ENCODE data around the gene EPB41L1. TPM values are rescaled to one million over a fixed set of nuclear protein-coding genes. Genes with fewer than 3 reads are reported as not detected.

The EPB41L1 gene
- total RNA-seq, 4 donors from 2014 or later, result 9.0 to 33.5 (median 20.4) TPM

DNA sequence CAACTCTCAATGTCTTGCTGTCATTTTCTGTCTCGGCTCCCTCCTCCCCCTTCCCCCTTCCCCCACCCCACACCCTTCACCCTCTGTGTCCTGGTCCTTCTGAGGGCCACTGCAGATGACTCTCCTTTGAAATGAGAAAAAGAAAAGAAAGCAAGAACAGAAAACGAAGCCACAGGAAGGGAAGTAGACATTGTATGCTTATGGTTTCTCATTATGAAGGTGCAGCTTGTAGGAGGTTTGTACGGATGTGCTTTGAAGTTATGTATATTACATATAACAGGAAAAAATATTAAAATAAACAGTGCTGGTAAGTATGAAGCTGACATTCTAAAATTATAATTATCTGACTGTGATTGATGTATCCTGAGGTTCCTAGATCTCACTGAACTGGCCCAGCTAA is 75.5 kb downstream of the EPB41L1 start:
- intact Hi-C loops (cut with DNase I; ENCODE audit: low total_unique reads), result no loop called here
- 63 to 72% methylated on average over 3 of the region's 3 CpGs for WGBS, 2 donors
- no peak overlapping the region for H3K4me3 ChIP-seq (ENCODE audit: low read depth, poor library complexity, severe bottlenecking)
- no peak for DNase-seq (ENCODE audit: low spot score in 2 of 2)
- no peak for TF ChIP-seq POLR2A (IDR thresholded peaks at IDR 0.05)

DNA sequence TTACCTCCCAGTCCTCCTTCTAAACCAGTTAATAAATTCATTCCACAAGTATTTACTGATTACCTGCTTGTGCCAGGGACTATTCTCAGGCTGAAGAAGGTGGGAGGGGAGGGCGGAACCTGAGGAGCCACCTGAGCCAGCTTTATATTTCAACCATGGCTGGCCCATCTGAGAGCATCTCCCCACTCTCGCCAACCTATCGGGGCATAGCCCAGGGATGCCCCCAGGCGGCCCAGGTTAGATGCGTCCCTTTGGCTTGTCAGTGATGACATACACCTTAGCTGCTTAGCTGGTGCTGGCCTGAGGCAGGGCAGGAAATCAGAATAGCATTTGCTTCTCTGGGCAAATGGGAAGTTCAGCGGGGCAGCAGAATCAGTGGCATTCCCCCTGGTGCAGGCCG is 76.8 kb downstream of the EPB41L1 start:
- no peak for DNase-seq (ENCODE audit: low spot score in 2 of 2)
- intact Hi-C loops (cut with DNase I; ENCODE audit: low total_unique reads), result no loop called here
- WGBS, 2 donors, result 90 to 91% methylated on average over 7 of the region's 7 CpGs
- H3K4me3 ChIP-seq (ENCODE audit: low read depth, poor library complexity, severe bottlenecking), result no peak overlapping the region
- TF ChIP-seq CTCF (IDR thresholded peaks at IDR 0.05), result no peak
- no peak for TF ChIP-seq POLR2A (IDR thresholded peaks at IDR 0.05)

- H3K4me3 ChIP-seq (ENCODE audit: low read depth, poor library complexity, severe bottlenecking), result no peak overlapping the region
- TF ChIP-seq POLR2A (IDR thresholded peaks at IDR 0.05), result no peak
- TF ChIP-seq CTCF (IDR thresholded peaks at IDR 0.05), result no peak
- DNase-seq (ENCODE audit: low spot score in 2 of 2), result no peak
- 76 to 80% methylated on average over 4 of the region's 4 CpGs for WGBS, 2 donors
- intact Hi-C loops (cut with DNase I; ENCODE audit: low total_unique reads), result no loop called here
Observed at GRCh38 chr20:36234771-36235320, 80.3 kb downstream of the EPB41L1 start.

DNA sequence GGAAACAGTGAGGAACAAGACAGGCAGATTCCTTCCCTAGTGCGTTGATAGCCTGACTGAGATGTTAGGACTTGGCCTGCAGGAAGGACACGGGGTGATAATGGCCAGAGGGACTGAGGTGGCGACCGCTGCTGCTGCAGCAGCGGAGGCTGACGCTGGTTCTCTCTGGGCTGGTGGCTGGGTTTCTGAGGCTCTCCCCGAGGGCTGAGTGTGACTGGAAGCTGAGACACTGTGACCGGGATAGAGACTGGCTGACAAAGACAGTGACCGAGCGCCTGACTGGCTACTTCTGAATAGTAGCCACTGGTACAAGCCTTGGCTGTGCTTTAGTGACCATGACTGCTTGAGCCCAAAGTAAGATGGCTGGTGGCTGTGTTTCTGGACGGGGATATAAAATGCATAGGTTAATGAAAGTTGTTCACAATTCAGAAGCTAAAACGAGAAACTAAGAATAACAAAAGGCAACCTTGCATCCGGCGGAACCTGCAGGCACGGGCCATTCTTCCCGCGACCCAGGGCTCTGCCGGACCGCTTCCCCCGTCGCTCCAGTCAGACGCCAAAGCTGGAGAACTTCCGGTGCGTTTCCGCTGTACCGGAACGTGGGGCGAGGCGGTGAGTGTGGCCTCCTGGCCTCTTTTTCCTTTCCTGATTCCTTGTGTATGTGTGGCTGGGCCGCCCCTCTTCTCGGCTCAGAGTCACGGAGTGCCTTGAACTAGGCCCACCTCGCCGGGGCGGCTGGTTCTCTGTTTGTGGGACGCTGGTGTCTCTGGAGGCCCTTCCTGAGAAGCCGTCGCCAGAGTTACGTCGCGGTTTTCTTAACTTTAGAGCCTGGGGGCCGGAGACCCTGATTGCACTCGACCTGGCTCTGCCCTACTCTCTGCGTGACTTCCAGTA is 81.6 kb downstream of the EPB41L1 start, which contains the start of gene AAR2:
Gene AAR2, plus strand, starts transcription at position 587 of the 894 bp plus-strand sequence. CDS start 3,391 bp downstream, outside the sequence.
- intact Hi-C loops (cut with DNase I; ENCODE audit: low total_unique reads), result no loop called here
- peak within 1 kb of the TSS; percentile 69 for H3K4me3 ChIP-seq (ENCODE audit: low read depth, poor library complexity, severe bottlenecking)
- 13 to 16% methylated on average over 44 of the region's 44 CpGs for WGBS, 2 donors

GRCh38 chr20:36236786-36237121 is 82.2 kb downstream of the EPB41L1 start:
- WGBS, 2 donors, result 0 to 1% methylated on average over 6 of the region's 6 CpGs

More for the DNA sequence above, 81.6 kb downstream of the EPB41L1 start, which contains the start of gene AAR2:
- TF ChIP-seq CTCF (IDR thresholded peaks at IDR 0.05), result no peak
- TF ChIP-seq POLR2A (IDR thresholded peaks at IDR 0.05), result no peak
- peak; percentile 67 to 96 for DNase-seq (ENCODE audit: low spot score in 2 of 2)

More at GRCh38 chr20:36236786-36237121, 82.2 kb downstream of the EPB41L1 start:
- peak overlapping the region; percentile 69 for H3K4me3 ChIP-seq (ENCODE audit: low read depth, poor library complexity, severe bottlenecking)
- DNase-seq (ENCODE audit: low spot score in 2 of 2), result no peak
- no peak for TF ChIP-seq POLR2A (IDR thresholded peaks at IDR 0.05)
- no peak for TF ChIP-seq CTCF (IDR thresholded peaks at IDR 0.05)
- intact Hi-C loops (cut with DNase I; ENCODE audit: low total_unique reads), result no loop called here

Data from lower leg skin (tissue), 4 donors.